ENCODE measurements around the gene PECR. TPM values are rescaled to one million over a fixed set of nuclear protein-coding genes. Genes with fewer than 3 reads are reported as not detected.

PECR gene
- total and polyA plus RNA-seq, 3 donors from 2014 or later: 3.0 to 4.0 (median 3.0) TPM

DNA sequence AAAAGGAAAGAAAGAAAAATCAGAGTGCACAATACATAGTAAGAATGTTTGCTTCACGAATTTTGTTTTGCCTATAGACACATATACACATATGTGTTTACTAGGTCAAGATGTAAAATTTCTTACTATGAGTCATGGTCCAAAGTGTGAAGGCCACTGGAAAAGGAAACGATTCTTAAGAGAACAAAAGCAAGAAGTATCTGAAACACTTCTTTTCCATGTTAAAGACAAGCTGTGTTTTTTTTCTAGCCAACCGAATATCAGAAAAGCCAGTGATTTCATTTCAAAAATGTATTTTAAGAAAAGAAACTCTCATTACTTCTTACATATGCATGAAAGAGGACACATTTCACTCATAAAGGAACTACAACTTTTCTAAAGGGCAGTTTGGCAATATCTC, 24.9 kb downstream of the PECR start:
- H3K4me3 ChIP-seq: no peak overlapping the region
- H3K4me1 ChIP-seq: no peaks in the 10 kb centered on the region
- H3K27me3 ChIP-seq: no peaks in the 10 kb centered on the region
- intact Hi-C loops (cut with DNase I; ENCODE audit: low total_unique reads): no loop called here
- no peak for DNase-seq
- H3K9me3 ChIP-seq: no peaks in the 10 kb centered on the region
- WGBS, 2 donors: 70 to 78% methylated on average over 3 of the region's 3 CpGs
- no peak overlapping the region for H3K27ac ChIP-seq
- no peaks in the 10 kb centered on the region for H3K36me3 ChIP-seq (ENCODE audit: low read depth, missing control alignments)
- TF ChIP-seq, protein P1, sequence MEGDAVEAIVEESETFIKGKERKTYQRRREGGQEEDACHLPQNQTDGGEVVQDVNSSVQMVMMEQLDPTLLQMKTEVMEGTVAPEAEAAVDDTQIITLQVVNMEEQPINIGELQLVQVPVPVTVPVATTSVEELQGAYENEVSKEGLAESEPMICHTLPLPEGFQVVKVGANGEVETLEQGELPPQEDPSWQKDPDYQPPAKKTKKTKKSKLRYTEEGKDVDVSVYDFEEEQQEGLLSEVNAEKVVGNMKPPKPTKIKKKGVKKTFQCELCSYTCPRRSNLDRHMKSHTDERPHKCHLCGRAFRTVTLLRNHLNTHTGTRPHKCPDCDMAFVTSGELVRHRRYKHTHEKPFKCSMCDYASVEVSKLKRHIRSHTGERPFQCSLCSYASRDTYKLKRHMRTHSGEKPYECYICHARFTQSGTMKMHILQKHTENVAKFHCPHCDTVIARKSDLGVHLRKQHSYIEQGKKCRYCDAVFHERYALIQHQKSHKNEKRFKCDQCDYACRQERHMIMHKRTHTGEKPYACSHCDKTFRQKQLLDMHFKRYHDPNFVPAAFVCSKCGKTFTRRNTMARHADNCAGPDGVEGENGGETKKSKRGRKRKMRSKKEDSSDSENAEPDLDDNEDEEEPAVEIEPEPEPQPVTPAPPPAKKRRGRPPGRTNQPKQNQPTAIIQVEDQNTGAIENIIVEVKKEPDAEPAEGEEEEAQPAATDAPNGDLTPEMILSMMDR (IDR thresholded peaks at IDR 0.05): no peak
- TF ChIP-seq POLR2A (IDR thresholded peaks at IDR 0.05): no peak

DNA sequence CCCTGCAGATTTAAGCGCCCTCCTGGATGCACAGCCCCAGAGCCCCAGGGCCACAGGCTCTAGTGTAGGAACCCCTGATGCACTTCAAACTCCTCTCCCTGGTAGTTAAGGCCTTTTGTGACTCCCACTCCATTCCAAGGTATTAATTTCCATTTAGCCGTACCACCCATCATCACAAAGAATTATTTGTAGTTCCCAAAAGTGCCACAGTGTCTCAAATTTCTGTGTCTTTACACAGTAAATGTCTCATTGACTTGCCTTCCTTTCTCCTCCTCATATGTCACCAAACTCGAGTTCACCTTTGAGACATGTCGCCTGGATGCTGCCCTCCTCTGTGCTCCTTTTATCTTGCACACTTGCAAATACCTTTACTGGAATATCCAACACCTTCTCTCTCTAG, 25.9 kb downstream of the PECR start:
- 86 to 90% methylated on average over 4 of the region's 4 CpGs for WGBS, 2 donors
- DNase-seq: no peak
- Histone ChIP-seq H3K27me3 (no peaks in the 10 kb centered on the region), H3K9me3 (no peaks in the 10 kb centered on the region), H3K36me3 (ENCODE audit: low read depth, missing control alignments) (no peaks in the 10 kb centered on the region), H3K4me3 (no peak overlapping the region), H3K27ac (no peak overlapping the region), H3K4me1 (no peaks in the 10 kb centered on the region)
- intact Hi-C loops (cut with DNase I; ENCODE audit: low total_unique reads): no loop called here
- TF ChIP-seq, protein P1 (IDR thresholded peaks at IDR 0.05): no peak
- no peak for TF ChIP-seq POLR2A (IDR thresholded peaks at IDR 0.05)

DNA sequence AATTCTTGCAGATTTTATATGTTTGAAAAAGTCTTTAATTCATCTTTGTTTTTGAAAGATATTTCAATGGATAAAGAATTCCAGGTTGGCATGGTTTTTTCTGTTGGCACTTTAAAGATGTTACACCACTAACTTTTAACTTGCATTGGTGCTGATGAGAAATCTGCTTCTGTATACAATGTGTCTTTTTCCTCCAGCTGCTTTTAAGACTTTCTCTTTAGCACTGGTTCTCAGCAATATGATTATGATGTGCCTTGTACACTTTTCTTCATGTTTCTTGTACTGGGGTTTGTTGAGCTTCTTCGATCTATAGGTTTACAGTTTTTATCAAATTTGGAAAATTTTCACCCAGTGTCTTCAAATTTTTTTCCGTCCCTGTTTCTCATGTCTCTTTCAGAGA, 29.2 kb downstream of the PECR start:
- DNase-seq: no peak
- no peaks in the 10 kb centered on the region for H3K9me3 ChIP-seq
- H3K4me1 ChIP-seq: no peaks in the 10 kb centered on the region
- no peak overlapping the region for H3K27ac ChIP-seq
- no peaks in the 10 kb centered on the region for H3K36me3 ChIP-seq (ENCODE audit: low read depth, missing control alignments)
- intact Hi-C loops (cut with DNase I; ENCODE audit: low total_unique reads): no loop called here
- H3K4me3 ChIP-seq: no peak overlapping the region
- TF ChIP-seq, protein P1 (IDR thresholded peaks at IDR 0.05): no peak
- no peak for TF ChIP-seq POLR2A (IDR thresholded peaks at IDR 0.05)
- 93 to 100% methylated on average over 2 of the region's 2 CpGs for WGBS, 2 donors
- H3K27me3 ChIP-seq: no peaks in the 10 kb centered on the region

DNA sequence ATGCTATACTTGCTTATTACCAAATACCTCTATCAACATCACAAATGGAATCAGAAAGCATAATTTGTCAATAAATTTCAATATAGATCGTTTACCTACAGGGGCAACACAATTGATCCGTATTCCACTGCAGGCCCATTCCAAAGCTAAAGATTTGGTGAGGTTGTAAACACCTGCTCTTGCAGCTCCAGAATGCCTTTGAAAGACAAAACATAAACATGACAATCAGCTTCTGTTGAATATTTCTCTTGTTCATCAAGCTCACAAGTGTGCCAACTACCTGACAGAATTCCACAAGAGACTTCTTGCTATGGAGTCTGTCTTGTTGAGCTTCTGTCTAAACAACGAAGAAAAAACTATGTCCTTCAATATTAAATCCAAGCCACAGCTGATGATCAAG, 30.3 kb downstream of the PECR start:
- H3K4me3 ChIP-seq: no peak overlapping the region
- no peaks in the 10 kb centered on the region for H3K4me1 ChIP-seq
- no peaks in the 10 kb centered on the region for H3K36me3 ChIP-seq (ENCODE audit: low read depth, missing control alignments)
- DNase-seq: no peak
- TF ChIP-seq POLR2A (IDR thresholded peaks at IDR 0.05): no peak
- TF ChIP-seq, protein P1 (IDR thresholded peaks at IDR 0.05): no peak
- 90 to 93% methylated on average over 3 of the region's 3 CpGs for WGBS, 2 donors
- no peak overlapping the region for H3K27ac ChIP-seq
- no peaks in the 10 kb centered on the region for H3K27me3 ChIP-seq
- intact Hi-C loops (cut with DNase I; ENCODE audit: low total_unique reads): no loop called here
- no peaks in the 10 kb centered on the region for H3K9me3 ChIP-seq

DNA sequence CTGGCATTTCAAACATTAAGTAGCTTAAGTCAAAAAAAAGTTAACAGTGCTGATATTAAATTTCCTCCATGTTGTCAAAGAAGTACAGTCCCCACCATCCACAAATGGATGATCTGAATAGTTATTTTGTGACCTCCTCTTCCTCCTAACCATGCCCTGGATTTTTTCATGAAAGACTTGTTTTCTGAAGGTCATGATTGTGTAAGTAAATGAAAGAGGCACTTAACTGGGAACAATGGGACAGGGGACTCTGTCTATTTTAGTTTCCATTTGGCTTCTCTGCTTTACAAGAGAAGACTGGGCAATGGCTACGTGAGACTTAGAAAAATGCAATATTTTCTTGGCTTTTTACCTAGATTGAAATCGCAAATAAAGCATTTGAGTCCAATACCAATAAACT, 32.2 kb downstream of the PECR start:
- Histone ChIP-seq H3K4me1 (no peaks in the 10 kb centered on the region), H3K36me3 (ENCODE audit: low read depth, missing control alignments) (no peaks in the 10 kb centered on the region), H3K27ac (no peak overlapping the region), H3K27me3 (no peaks in the 10 kb centered on the region), H3K4me3 (no peak overlapping the region), H3K9me3 (no peaks in the 10 kb centered on the region)
- DNase-seq: no peak
- TF ChIP-seq POLR2A (IDR thresholded peaks at IDR 0.05): no peak
- TF ChIP-seq, protein P1 (IDR thresholded peaks at IDR 0.05): no peak
- intact Hi-C loops (cut with DNase I; ENCODE audit: low total_unique reads): no loop called here
- 88 to 93% methylated on average over 2 of the region's 2 CpGs for WGBS, 2 donors
